Vagina (tissue), 2 donors: ENCODE measurements around the gene KCNAB3. TPM values are rescaled to one million over a fixed set of nuclear protein-coding genes. Genes with fewer than 3 reads are reported as not detected.

Source experiments
- DNase-seq, 2 donors: peaks; one replicate each; pipeline ENCODE4 v3.0.0-alpha.2; 2017; ENCODE audit errors: extremely low spot score in 2 of 2
- H3K27ac ChIP-seq: fragments of 200-600 bp; sonication (generic); one replicate; pipeline ENCODE4 v1.5.1; 2019
- H3K27me3 ChIP-seq: fragments of 200-600 bp; sonication (generic); one replicate; pipeline ENCODE4 v1.5.1; 2019
- H3K36me3 ChIP-seq, 2 donors: fragments of 200-600 bp; sonication (generic); one replicate each; pipeline ENCODE4 v1.5.1; 2017 to 2019
- H3K4me1 ChIP-seq: fragments of 200-600 bp; sonication (generic); one replicate; pipeline ENCODE4 v1.5.1; 2019
- H3K4me3 ChIP-seq, 2 donors: fragments of 200-600 bp; sonication (generic); 1 replicate in 1 of 2; 2 replicates in 1 of 2; pipeline ENCODE4 v1.5.1; 2016 to 2019
- H3K9me3 ChIP-seq: fragments of 200-600 bp; sonication (generic); one replicate; pipeline ENCODE4 v1.5.1; 2019
- POLR2A ChIP-seq, 2 donors: fragments of 450-650 bp; IDR thresholded peaks; one replicate each; pipeline ENCODE4 v1.6.1; 2017; ENCODE audit warnings: antibody characterized with exemption in 2 of 2, mild to moderate bottlenecking in 2 of 2, moderate library complexity in 2 of 2
- POLR2AphosphoS5 ChIP-seq, 2 donors: sonication (generic); formaldehyde crosslinking; IDR thresholded peaks; one replicate each; pipeline ENCODE4 v1.9.0; 2017; ENCODE audit warnings: antibody characterized with exemption in 2 of 2, mild to moderate bottlenecking in 2 of 2, low read depth in 1 of 2; ENCODE audit not compliant: insufficient read depth in 1 of 2
- intact Hi-C: fragments of 100-400 bp; cut with DNase I; formaldehyde crosslinking; loops from one replicate; pipeline ENCODE4 v1.15.1; 2023
- total RNA-seq: library from RNA; depleted of rRNA; stranded (reverse); fragments of >200 nt; gene quantifications from one replicate; pipeline ENCODE4 v1.2.3, GENCODE V29; 2016
- TF ChIP-seq, protein P1 (sequence below), 3 experiments: fragments of 450-650 bp in 2 of 3; fragments of 200-600 bp in 1 of 3; sonication (generic) in 1 of 3; IDR thresholded peaks; one replicate each; pipeline ENCODE4 v1.5.1; 2017 to 2019; ENCODE audit warnings: antibody characterized with exemption in 3 of 3, mild to moderate bottlenecking in 2 of 3, moderate library complexity in 2 of 3

The KCNAB3 gene
- total RNA-seq, 1 donor from 2014 or later = 2.7 TPM

DNA sequence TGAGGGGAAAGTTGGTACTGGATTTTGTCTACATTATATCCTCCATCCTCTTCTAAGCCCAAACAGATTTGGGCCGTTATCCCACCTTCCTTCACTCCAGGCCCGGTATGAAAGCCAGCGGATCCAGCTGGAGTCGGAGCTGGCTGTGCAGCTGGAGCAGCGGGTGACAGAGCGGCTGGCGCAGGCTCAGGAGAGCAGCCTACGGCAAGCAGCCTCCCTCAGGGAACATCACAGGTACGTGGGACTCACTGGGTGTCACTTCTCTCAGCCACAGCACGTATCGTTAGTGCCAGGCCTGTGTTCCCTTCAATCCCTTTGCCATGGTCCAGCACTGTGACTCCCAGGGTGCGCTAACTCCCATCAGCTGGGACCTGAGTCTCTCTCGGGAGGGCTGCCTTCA, 13.6 kb upstream of the KCNAB3 start:
- Histone ChIP-seq H3K27me3 (no peaks in the 10 kb centered on the region), H3K9me3 (no peaks in the 10 kb centered on the region), H3K27ac (no peak overlapping the region), H3K36me3 (peaks cover 0 to 67% of the 10 kb centered on the region in 2 donors), H3K4me3 (no peak overlapping the region), H3K4me1 (no peaks in the 10 kb centered on the region)
- DNase-seq = no peak
- intact Hi-C loops = no loop called here
- TF ChIP-seq POLR2A (IDR thresholded peaks at IDR 0.05) (no peak), POLR2AphosphoS5 (IDR thresholded peaks at IDR 0.05; ENCODE audit: insufficient read depth in 1 of 2, low read depth in 1 of 2) (no peak)
- TF ChIP-seq, protein P1, sequence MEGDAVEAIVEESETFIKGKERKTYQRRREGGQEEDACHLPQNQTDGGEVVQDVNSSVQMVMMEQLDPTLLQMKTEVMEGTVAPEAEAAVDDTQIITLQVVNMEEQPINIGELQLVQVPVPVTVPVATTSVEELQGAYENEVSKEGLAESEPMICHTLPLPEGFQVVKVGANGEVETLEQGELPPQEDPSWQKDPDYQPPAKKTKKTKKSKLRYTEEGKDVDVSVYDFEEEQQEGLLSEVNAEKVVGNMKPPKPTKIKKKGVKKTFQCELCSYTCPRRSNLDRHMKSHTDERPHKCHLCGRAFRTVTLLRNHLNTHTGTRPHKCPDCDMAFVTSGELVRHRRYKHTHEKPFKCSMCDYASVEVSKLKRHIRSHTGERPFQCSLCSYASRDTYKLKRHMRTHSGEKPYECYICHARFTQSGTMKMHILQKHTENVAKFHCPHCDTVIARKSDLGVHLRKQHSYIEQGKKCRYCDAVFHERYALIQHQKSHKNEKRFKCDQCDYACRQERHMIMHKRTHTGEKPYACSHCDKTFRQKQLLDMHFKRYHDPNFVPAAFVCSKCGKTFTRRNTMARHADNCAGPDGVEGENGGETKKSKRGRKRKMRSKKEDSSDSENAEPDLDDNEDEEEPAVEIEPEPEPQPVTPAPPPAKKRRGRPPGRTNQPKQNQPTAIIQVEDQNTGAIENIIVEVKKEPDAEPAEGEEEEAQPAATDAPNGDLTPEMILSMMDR (IDR thresholded peaks at IDR 0.05) = no peak

DNA sequence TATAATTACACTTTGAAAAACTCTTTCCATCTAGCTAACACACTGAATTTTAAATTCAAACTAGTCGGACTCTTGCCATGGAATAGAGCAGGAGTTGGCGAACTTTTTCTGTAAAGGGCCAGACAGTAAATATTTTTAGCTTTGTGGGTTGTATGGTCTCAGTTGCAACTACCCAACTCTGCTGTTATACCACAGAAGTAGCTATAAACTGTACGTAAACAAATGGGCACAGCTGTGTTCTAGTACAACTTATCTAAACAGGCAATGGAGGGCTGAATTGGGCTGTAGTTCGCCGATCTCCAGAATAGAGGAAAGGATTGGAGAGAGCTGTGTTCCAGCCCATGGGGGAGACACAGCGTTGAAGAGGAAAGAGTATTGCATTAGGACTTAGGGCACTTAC, 11.1 kb upstream of the KCNAB3 start:
- H3K9me3 ChIP-seq = no peaks in the 10 kb centered on the region
- H3K36me3 ChIP-seq = peaks cover 0 to 64% of the 10 kb centered on the region in 2 donors
- intact Hi-C loops = no loop called here
- TF ChIP-seq, protein P1 (IDR thresholded peaks at IDR 0.05) = no peak
- TF ChIP-seq POLR2A (IDR thresholded peaks at IDR 0.05) (no peak), POLR2AphosphoS5 (IDR thresholded peaks at IDR 0.05; ENCODE audit: insufficient read depth in 1 of 2, low read depth in 1 of 2) (no peak)
- H3K4me3 ChIP-seq = no peak overlapping the region
- no peaks in the 10 kb centered on the region for H3K4me1 ChIP-seq
- H3K27me3 ChIP-seq = no peaks in the 10 kb centered on the region
- no peak overlapping the region for H3K27ac ChIP-seq
- DNase-seq = no peak

DNA sequence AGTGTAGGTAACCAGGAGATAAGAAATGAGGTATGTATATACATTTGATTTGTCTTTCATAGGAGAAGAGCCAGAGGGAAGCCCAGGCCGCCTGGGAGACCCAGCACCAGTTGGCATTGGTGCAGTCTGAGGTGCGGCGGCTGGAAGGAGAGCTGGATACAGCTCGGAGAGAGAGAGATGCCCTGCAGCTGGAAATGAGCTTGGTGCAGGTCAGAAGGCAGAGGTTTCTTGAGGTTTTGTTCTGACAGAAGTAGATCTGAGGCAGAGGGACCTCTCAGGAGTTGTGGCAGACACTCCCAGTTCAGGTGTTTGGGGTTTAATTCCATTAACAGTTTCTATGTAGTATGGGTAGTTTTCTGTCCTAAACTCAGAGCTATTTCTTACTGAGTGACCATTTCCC, 10.4 kb upstream of the KCNAB3 start:
- H3K27ac ChIP-seq = no peak overlapping the region
- H3K27me3 ChIP-seq = no peaks in the 10 kb centered on the region
- no peaks in the 10 kb centered on the region for H3K9me3 ChIP-seq
- H3K4me3 ChIP-seq = no peak overlapping the region
- no peak for TF ChIP-seq POLR2AphosphoS5 (IDR thresholded peaks at IDR 0.05; ENCODE audit: insufficient read depth in 1 of 2, low read depth in 1 of 2)
- no peak for TF ChIP-seq POLR2A (IDR thresholded peaks at IDR 0.05)
- TF ChIP-seq, protein P1 (IDR thresholded peaks at IDR 0.05) = no peak
- H3K4me1 ChIP-seq = no peaks in the 10 kb centered on the region
- DNase-seq = no peak
- H3K36me3 ChIP-seq = peaks cover 0 to 57% of the 10 kb centered on the region in 2 donors
- intact Hi-C loops = no loop called here

DNA sequence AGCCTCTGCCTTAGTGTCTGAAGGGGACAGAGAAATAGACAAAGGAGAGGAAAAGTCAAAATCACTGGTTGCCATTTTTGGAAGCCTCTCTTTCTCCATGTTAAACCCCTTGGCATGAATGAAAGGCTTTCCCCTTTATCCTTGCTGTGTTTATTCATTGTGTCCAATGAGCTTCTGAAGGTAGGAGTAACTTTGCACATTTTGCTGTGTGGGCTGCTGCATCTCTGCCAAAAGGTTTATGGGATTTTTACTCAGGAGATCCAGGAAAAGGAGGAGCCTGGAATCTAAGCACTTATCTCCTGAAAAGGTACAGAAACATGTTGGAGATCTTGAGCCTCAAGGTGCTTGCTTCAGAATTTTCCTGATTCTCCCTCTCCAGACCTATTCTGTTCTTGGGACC, 6.2 kb upstream of the KCNAB3 start:
- no peak overlapping the region for H3K27ac ChIP-seq
- H3K9me3 ChIP-seq = no peaks in the 10 kb centered on the region
- H3K27me3 ChIP-seq = no peaks in the 10 kb centered on the region
- peaks cover 0 to 38% of the 10 kb centered on the region in 2 donors for H3K36me3 ChIP-seq
- no peak for DNase-seq
- H3K4me1 ChIP-seq = peaks cover 28% of the 10 kb centered on the region
- TF ChIP-seq, protein P1 (IDR thresholded peaks at IDR 0.05) = no peak
- no peak for TF ChIP-seq POLR2AphosphoS5 (IDR thresholded peaks at IDR 0.05; ENCODE audit: insufficient read depth in 1 of 2, low read depth in 1 of 2)
- TF ChIP-seq POLR2A (IDR thresholded peaks at IDR 0.05) = no peak
- no peak overlapping the region for H3K4me3 ChIP-seq
- intact Hi-C loops = no loop called here

DNA sequence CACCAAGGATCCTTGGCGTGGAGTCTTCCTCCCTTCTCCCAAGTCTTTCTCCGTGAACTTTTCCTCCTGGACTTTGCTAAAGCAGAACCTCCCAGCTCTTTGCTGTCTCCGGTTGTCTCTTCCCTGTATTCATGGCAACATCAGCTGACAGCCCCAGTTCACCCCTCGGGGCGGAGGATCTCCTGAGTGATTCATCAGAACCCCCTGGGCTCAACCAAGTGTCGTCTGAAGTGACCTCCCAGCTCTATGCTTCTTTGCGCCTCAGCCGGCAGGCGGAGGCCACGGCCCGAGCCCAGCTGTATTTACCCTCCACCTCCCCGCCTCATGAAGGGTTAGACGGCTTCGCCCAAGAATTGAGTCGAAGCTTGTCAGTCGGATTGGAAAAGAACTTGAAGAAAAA, 3.3 kb upstream of the KCNAB3 start:
- Histone ChIP-seq H3K4me3 (peak overlapping the region; percentile 71 to 88), H3K27me3 (no peaks in the 10 kb centered on the region), H3K4me1 (peaks cover 46% of the 10 kb centered on the region), H3K27ac (peak overlapping the region; percentile 89), H3K36me3 (peaks cover 0 to 17% of the 10 kb centered on the region in 2 donors), H3K9me3 (no peaks in the 10 kb centered on the region)
- intact Hi-C loops = no loop called here
- TF ChIP-seq, protein P1 (IDR thresholded peaks at IDR 0.05) = no peak
- TF ChIP-seq POLR2AphosphoS5 (IDR thresholded peaks at IDR 0.05; ENCODE audit: insufficient read depth in 1 of 2, low read depth in 1 of 2) (no peak), POLR2A (IDR thresholded peaks at IDR 0.05) (no peak)
- DNase-seq = no peak
